Natural killer cell (primary cell): ENCODE measurements around the gene GALNT16. TPM values are rescaled to one million over a fixed set of nuclear protein-coding genes. Genes with fewer than 3 reads are reported as not detected.

Experiments
- ATAC-seq, 3 donors: fragments of 150-1000 bp in 2 of 3; fragments of 200-7000 bp in 1 of 3; cut with Tn5 transposase; 1 replicate in 1 of 3; 2 replicates in 2 of 3; pipeline ENCODE4 v1.10.0; 2021; ENCODE audit warnings: mild to moderate bottlenecking in 2 of 3, moderate library complexity in 2 of 3
- DNase-seq, 2 donors: peaks; one replicate each; pipeline versions ENCODE4 v3.0.0 to v3.0.0-alpha.2; 2013 to 2021; ENCODE audit warnings: mixed read lengths in 1 of 2
- H3K27ac ChIP-seq: one replicate; pipeline ENCODE4 v1.5.1; 2013; ENCODE audit warnings: mild to moderate bottlenecking, low read length
- H3K27me3 ChIP-seq: one replicate; pipeline ENCODE4 v1.6.1; 2013; ENCODE audit warnings: low read length; ENCODE audit not compliant: control insufficient read depth, insufficient read depth
- H3K36me3 ChIP-seq: one replicate; pipeline ENCODE4 v1.6.1; 2013; ENCODE audit warnings: low read length; ENCODE audit not compliant: control insufficient read depth, insufficient read depth
- H3K4me1 ChIP-seq: one replicate; pipeline ENCODE4 v1.6.1; 2013; ENCODE audit warnings: low read length; ENCODE audit not compliant: control insufficient read depth, insufficient read depth
- H3K4me3 ChIP-seq: one replicate; pipeline ENCODE4 v1.5.1; 2013; ENCODE audit warnings: low read length
- H3K9me3 ChIP-seq: one replicate; pipeline ENCODE4 v1.6.1; 2013; ENCODE audit warnings: low read length; ENCODE audit not compliant: control insufficient read depth, insufficient read depth
- H3K27ac Mint-ChIP-seq, 2 donors: one replicate each; pipeline ENCODE4 v1.8.0; 2022; ENCODE audit warnings: mild to moderate bottlenecking in 2 of 2, mixed read lengths in 2 of 2, moderate library complexity in 1 of 2
- H3K27me3 Mint-ChIP-seq, 2 donors: one replicate each; pipeline ENCODE4 v1.8.0; 2022; ENCODE audit warnings: low read depth in 2 of 2, mixed read lengths in 2 of 2
- H3K36me3 Mint-ChIP-seq: one replicate; pipeline ENCODE4 v1.8.0; 2022; ENCODE audit warnings: mixed read lengths
- H3K4me1 Mint-ChIP-seq, 2 donors: one replicate each; pipeline ENCODE4 v1.8.0; 2022; ENCODE audit warnings: mixed read lengths in 2 of 2
- H3K4me3 Mint-ChIP-seq: one replicate; pipeline ENCODE4 v1.8.0; 2022; ENCODE audit warnings: mild to moderate bottlenecking, moderate library complexity, mixed read lengths
- H3K9me3 Mint-ChIP-seq, 2 donors: one replicate each; pipeline ENCODE4 v1.8.0; 2022; ENCODE audit warnings: mixed read lengths in 2 of 2
- WGBS: methylation state at CpG from one replicate; pipeline ENCODE4 v1.1.7; 2013; ENCODE audit warnings: missing lambda C conversion rate; ENCODE audit not compliant: insufficient coverage; 5-methylcytosine and 5-hydroxymethylcytosine counted together
- intact Hi-C: fragments of 100-400 bp; cut with micrococcal nuclease; formaldehyde crosslinking; loops from one replicate; pipeline ENCODE4 v1.14.2; 2022
- total RNA-seq, 4 donors: library from RNA; stranded (reverse); fragments of 120-200 nt in 1 of 4; gene quantifications; one replicate each; pipeline versions ENCODE4 v1.2.3 to v1.2.4, GENCODE V29; 2013 to 2022
- TF ChIP-seq, protein P1 (sequence below): fragments of 200-600 bp; IDR thresholded peaks from one replicate; pipeline ENCODE4 v1.8.0; 2022; ENCODE audit warnings: antibody characterized with exemption

The GALNT16 gene
- total RNA-seq, 3 donors from 2014 or later (not counting 1 experiment from before 2014, with no cell fraction given): not detected

- TF ChIP-seq, protein P1, sequence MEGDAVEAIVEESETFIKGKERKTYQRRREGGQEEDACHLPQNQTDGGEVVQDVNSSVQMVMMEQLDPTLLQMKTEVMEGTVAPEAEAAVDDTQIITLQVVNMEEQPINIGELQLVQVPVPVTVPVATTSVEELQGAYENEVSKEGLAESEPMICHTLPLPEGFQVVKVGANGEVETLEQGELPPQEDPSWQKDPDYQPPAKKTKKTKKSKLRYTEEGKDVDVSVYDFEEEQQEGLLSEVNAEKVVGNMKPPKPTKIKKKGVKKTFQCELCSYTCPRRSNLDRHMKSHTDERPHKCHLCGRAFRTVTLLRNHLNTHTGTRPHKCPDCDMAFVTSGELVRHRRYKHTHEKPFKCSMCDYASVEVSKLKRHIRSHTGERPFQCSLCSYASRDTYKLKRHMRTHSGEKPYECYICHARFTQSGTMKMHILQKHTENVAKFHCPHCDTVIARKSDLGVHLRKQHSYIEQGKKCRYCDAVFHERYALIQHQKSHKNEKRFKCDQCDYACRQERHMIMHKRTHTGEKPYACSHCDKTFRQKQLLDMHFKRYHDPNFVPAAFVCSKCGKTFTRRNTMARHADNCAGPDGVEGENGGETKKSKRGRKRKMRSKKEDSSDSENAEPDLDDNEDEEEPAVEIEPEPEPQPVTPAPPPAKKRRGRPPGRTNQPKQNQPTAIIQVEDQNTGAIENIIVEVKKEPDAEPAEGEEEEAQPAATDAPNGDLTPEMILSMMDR: no peak
- no peak for DNase-seq
- Mint-ChIP-seq H3K27ac (no peak overlapping the region), H3K9me3 (no peaks in the 10 kb centered on the region), H3K27me3 (peaks cover 0 to 12% of the 10 kb centered on the region in 2 donors), H3K36me3 (no peaks in the 10 kb centered on the region), H3K4me1 (peaks cover 8 to 9% of the 10 kb centered on the region in 2 donors), H3K4me3 (no peak overlapping the region)
- H3K27me3 ChIP-seq: no peaks in the 10 kb centered on the region
- H3K9me3 ChIP-seq: no peaks in the 10 kb centered on the region
- 86% methylated on average over 7 of the region's 7 CpGs for WGBS
- ATAC-seq: no peak
- H3K4me1 ChIP-seq: peaks cover 14% of the 10 kb centered on the region
- H3K36me3 ChIP-seq: no peaks in the 10 kb centered on the region
- no peak overlapping the region for H3K27ac ChIP-seq
- no peak overlapping the region for H3K4me3 ChIP-seq
- intact Hi-C loops: no loop called here
Observed at GRCh38 chr14:69356903-69357543, 97.1 kb downstream of the GALNT16 start.

DNA sequence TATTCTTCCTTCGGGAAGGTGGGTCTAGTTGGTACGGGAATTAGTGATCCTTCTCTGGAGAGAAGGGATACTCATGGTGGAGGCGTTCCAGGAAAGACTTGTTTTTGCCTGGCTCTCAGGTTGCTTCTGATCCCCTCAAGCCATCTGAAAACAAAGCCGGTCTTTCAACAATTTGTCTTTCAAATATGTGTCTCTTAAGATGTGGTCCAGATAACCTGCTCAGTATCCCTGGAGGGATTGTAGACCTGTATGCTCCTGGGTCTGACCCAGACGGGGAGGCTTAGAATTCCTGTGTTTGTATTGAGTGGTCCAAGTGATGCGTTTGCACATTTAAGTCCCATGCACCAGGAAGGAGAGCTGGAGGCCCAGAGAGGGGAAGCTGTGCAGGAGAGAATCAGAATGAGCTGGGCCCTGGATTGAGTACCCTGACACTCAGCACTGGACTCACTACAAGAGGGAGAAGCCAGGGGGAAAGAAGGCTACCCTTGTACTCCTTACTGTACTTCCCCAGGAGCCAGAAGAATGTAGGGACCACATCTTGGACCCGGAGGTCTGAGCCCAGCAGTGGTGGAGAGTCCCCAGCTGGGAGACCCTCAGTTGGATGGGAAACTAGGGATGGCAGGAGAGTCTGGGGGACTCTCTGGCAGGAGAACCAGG lies 97.7 kb downstream of the GALNT16 start:
- Mint-ChIP-seq H3K4me1 (peaks cover 8 to 9% of the 10 kb centered on the region in 2 donors), H3K27me3 (peaks cover 0 to 12% of the 10 kb centered on the region in 2 donors), H3K9me3 (no peaks in the 10 kb centered on the region), H3K27ac (no peak overlapping the region), H3K4me3 (no peak overlapping the region), H3K36me3 (no peaks in the 10 kb centered on the region)
- H3K36me3 ChIP-seq: no peaks in the 10 kb centered on the region
- DNase-seq: no peak
- WGBS: 86% methylated on average over 7 of the region's 7 CpGs
- H3K4me3 ChIP-seq: no peak overlapping the region
- H3K9me3 ChIP-seq: no peaks in the 10 kb centered on the region
- no peaks in the 10 kb centered on the region for H3K27me3 ChIP-seq
- no peak for ATAC-seq
- H3K27ac ChIP-seq: no peak overlapping the region
- intact Hi-C loops: no loop called here
- H3K4me1 ChIP-seq: peaks cover 14% of the 10 kb centered on the region
- TF ChIP-seq, protein P1: no peak

DNA sequence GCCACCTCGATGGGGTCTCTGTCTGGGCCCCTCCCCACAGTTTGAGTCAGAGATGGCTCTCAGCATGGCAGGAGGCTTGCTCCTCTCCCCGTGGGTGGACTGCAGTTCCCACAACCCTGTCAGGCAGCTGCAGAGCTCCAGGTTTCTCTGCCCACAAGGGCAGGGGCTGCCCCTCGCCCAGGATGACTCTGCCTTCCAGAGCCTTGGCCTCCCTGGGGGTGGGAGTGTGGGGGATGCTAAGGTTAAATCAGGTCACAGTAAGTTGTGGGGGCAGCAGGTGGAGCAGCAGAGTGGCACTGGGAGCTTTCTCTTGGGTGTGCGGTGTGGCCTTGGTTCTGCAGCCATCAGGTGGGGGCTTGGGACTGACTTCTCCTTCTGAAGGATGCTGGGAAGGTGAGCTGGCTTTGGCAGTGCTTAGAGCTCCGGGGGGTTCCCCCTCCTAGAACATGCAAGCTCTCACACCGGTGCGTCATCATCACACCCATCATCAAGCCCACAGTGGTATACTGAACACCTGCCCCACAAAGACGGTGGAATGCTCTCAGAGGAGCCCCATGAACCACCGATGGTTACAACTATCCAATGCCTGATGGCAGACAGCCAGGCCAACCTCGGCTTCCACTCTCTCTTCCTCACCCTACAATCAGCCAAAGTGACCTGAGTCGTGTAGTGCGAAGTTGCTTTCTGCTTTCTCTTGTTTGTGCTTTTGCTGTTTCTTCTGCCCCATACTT lies 98.4 kb downstream of the GALNT16 start:
- no peaks in the 10 kb centered on the region for H3K36me3 Mint-ChIP-seq
- H3K4me3 Mint-ChIP-seq: no peak overlapping the region
- Histone ChIP-seq H3K4me3 (no peak overlapping the region), H3K27me3 (no peaks in the 10 kb centered on the region), H3K4me1 (peaks cover 14% of the 10 kb centered on the region), H3K27ac (no peak overlapping the region), H3K36me3 (no peaks in the 10 kb centered on the region), H3K9me3 (no peaks in the 10 kb centered on the region)
- H3K4me1 Mint-ChIP-seq: peaks cover 8 to 9% of the 10 kb centered on the region in 2 donors
- H3K9me3 Mint-ChIP-seq: no peaks in the 10 kb centered on the region
- intact Hi-C loops: no loop called here
- no peak for DNase-seq
- H3K27me3 Mint-ChIP-seq: peaks cover 0 to 12% of the 10 kb centered on the region in 2 donors
- H3K27ac Mint-ChIP-seq: no peak overlapping the region
- TF ChIP-seq, protein P1: no peak
- 49% methylated on average over 12 of the region's 12 CpGs for WGBS
- ATAC-seq: no peak
